DMS 273 (cell line): ENCODE data around the gene CGB2.
"Not testable (repeated sequence)": the region's sequence is repeated elsewhere in the genome, so short reads cannot be mapped to it uniquely, and the experiment has no call there.

Source experiments
- DNase-seq: peaks from one replicate; lab custom pipeline; 2025; ENCODE audit not compliant: unreplicated experiment; lab: John Stamatoyannopoulos, UW

Gene CGB2

DNA sequence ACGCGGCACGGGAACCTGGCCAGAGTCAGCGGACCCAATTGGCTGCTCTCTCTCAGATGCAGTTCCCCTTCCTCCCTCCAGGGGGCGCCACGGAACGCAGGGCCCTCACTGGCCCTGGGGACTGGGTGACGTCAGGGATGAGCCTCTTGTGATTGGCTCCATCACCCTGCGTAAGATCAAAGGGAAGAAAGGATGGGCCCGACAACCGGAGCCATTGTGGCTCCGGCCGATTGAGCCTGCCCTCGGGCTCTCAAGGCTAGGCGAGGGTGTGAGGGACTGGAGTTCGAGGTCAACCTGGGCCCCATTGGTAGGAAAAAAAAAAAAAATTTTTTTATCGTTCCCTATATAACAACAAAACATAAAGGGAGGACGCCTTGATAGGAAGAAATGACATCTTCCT is 5.1 kb downstream of the CGB2 start, which contains the start of gene CGB1:
TSS of gene CGB1 (minus strand) at position 81 of the 400 bp plus-strand sequence. CDS start 184 bp downstream, outside the sequence.
- peak; percentile 79 for DNase-seq

DNA sequence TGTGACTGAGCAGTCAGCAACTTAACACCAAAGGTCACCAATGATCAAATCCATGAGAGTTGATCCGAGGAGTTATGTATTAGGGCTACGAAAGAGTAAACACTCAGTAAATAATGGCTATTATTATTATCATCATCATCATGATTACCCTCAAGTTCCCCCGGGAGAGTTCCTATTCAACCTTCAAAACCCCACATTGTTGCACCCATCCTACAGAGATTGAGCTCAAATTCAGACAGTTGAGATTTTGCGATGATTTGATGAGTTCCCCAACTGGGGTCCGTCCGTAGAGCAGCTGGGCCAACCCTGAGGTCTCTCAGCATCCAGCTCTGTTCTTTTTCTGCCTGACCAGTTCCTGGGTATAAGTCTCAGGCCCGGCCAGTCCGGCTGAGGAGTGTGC is 6.4 kb downstream of the CGB2 start:
- DNase-seq = not testable (repeated sequence)

GRCh38 chr19:49038557-49039276 is 7.0 kb downstream of the CGB2 start:
- not testable (repeated sequence) for DNase-seq

DNA sequence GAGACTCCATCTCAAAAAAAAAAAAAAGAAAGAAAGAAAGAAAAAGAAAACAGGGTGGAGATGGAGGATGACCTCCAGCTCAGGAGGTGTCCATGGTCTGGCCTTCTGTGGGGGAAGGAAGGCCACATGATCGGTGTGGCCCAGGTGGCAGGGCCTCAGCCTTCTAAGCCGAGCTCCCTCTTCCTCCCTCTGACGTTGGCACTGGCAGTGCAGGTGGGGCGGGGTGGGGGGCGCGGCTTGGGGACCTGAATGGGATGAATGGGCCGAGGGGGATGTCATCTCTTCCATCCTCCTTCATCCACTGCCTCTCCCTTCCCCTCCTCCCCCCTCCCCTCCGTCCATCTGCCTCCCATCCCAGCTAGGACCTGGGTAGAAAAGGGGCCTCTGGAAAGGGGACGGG is 8.0 kb downstream of the CGB2 start:
- DNase-seq = not testable (repeated sequence)

- DNase-seq = no peak
Observed at GRCh38 chr19:49042177-49042576, 10.5 kb downstream of the CGB2 start.

DNA sequence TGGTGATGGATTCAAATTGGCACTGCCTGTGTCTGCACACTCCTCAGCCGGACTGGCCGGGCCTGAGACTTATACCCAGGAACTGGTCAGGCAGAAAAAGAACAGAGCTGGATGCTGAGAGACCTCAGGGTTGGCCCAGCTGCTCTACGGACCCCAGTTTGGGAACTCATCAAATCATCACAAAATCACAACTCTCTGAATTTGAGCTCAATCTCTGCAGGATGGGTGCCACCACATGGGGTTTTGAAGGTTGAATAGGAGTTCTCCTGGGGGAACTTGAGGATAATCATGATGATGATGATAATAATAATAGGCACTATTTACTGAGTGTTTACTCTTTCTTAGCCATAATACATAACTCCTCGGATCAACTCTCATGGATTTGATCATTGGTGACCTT is 11.0 kb downstream of the CGB2 start:
- not testable (repeated sequence) for DNase-seq

- not testable (repeated sequence) for DNase-seq
Observed at GRCh38 chr19:49043548-49043947, 11.9 kb downstream of the CGB2 start, which contains the start of gene CGB5. Gene CGB5 (plus strand): TSS chr19:49043848. CDS start chr19:49044210, 362 bp downstream.

DNA sequence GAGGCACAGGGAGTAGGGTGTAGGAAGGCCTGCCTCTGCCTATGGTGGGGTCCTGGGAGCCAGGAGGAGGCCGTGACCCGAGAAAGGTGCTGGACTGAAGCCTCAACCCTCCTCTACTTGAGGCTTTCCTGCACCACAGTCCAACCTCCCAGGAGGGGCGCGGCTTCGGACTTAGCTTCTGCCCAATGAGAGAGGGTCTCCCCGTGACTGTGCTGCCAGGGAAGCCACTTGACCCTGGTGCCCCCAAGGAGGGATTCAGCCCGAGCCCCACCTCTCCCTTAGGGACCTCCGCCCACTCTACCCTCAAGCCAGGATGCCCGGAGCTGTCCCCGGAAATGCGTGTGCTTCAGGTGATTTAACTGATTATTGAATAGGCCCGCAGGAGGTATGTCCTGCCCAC is 17.3 kb downstream of the CGB2 start, which contains the start of gene CGB8:
TSS of gene CGB8 (minus strand) at position 101 of the 400 bp plus-strand sequence. CDS start 372 bp downstream, outside the sequence.
- DNase-seq = not testable (repeated sequence)

DNA sequence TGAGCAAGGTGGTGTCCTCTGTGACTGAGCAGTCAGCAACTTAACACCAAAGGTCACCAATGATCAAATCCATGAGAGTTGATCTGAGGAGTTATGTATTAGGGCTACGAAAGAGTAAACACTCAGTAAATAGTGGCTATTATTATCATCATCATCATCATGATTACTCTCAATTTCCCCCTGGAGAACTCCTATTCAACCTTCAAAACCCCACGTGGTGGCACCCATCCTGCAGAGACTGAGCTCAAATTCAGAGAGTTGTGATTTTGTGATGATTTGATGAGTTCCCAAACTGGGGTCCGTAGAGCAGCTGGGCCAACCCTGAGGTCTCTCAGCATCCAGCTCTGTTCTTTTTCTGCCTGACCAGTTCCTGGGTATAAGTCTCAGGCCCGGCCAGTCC is 18.1 kb downstream of the CGB2 start:
- DNase-seq = not testable (repeated sequence)

DNA sequence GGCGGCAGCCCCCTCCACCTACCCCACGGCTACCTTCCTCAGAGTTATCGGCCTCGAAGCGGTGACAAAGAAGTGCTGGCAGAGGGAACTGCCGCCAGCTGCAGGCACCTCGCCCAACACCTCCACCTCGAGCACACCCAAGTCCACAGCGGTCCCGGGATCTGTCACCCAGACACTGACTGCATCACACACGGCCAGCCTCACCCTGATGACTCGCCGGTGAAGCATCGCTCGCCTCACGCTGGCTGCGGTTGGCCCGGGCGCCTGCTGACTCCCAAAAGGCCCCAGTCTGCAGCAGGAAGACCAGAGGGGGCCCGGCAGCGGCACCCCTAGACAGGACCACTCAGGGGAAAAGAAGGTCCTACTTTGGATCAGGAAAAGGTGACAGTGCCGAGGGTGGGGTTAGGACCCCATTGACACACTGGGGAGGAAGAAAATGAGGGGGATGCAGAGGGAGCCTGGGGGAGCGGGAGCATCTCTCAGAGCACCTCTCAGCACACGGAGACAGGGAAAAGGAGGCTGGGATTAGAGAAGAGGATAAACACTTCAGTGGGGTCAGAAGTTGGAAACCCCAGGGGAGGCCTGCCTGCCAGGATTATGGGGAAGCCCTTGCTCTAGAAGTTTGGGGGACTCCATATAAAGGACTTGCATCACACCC is 18.8 kb downstream of the CGB2 start:
- DNase-seq = not testable (repeated sequence)

GRCh38 chr19:49056101-49056901 is 24.6 kb downstream of the CGB2 start:
- peak; percentile 79 for DNase-seq

DNA sequence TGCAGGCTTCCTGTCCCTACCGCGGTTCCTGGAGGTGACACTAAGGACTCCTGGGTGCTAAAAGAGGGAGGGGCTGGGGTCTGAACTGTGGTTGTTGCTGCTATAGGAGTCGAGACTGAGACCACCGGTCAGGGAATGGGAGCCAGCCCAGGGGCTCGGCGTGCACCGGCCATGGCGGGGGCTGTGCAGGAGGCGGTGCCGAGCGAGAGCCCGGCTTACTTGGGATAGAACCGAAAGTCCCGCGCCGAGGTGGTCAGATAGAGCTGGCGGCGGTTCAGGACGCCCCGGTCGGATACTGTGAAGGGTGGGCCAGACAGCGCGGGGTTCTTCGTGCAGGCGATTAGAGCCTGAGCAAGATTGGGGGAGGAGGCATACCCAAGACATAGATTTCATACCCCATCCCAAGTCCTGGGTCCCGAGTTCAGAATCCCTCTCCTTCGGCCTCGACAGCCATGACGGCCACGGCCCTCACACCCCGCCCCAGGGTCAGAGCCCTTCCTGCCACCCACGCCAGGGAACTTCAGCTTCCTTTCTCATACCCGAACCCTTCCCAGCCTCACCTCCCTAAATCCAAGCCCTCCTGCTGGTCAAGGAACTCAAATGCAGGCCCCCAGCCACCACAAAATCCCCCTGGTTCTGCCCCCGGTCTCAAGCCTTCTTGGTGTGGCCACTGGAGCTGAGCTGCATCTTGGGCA is 25.4 kb downstream of the CGB2 start:
- DNase-seq = not testable (repeated sequence)

DNA sequence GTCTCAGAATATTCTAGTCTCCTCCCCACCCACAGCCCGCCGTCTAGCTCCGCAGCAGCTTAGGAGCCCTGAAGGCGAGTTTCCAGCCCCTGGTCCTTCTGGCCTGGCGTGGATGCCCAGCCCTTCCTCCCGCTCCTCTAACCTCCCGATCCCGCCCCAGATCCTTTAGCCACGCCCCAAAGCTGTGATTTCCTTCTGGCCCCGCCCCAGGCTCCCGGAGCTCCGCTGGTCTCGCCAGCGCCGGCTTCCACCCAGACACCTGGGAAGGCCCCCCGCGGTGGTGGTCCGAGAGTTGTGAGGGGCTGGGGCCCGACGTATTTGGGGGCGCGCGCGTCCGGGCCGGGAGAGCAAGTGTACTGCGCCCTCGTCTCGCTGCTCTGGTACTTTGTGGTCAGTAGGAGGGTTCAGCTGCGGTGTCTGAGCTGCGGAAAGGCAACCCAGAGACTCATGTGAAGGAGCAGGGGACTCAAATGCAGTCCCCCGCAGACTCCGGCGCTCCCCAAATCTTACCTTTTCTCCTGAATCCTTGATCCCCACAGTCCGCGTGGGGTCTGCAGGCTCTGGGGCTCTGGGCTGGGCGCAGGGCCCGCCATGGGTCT is 26.0 kb downstream of the CGB2 start, which contains the start of gene CGB7:
TSS of gene CGB7 (minus strand) at position 114 of the 599 bp plus-strand sequence. CDS start 2,374 bp downstream, outside the sequence.
- DNase-seq = peak; percentile 73

GRCh38 chr19:49058562-49058961 is 26.9 kb downstream of the CGB2 start:
- DNase-seq = peak; percentile 61

- no peak for DNase-seq
Observed at GRCh38 chr19:49059053-49059452, 27.4 kb downstream of the CGB2 start.

- DNase-seq = no peak
Observed at GRCh38 chr19:49061000-49061399, 29.3 kb downstream of the CGB2 start.

DNA sequence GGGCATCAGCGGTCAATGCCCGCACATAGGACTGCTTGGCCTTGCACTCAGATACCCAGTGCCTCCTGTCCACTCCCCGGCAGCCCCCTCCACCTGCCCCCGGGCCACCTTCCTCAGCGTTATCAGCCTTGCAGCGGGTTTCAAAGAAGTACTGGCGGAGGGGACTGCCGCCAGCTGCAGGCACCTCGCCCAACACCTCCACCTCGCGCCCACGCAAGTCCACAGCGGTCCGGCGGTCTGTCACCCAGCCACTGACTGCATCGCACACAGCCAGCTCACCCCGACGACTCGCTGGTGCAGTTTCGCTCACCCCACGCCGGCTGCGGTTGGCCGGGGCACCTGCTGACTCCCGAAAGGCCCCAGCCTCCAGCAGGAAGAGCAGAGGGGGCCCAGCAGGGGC is 29.8 kb downstream of the CGB2 start:
- no peak for DNase-seq

DNA sequence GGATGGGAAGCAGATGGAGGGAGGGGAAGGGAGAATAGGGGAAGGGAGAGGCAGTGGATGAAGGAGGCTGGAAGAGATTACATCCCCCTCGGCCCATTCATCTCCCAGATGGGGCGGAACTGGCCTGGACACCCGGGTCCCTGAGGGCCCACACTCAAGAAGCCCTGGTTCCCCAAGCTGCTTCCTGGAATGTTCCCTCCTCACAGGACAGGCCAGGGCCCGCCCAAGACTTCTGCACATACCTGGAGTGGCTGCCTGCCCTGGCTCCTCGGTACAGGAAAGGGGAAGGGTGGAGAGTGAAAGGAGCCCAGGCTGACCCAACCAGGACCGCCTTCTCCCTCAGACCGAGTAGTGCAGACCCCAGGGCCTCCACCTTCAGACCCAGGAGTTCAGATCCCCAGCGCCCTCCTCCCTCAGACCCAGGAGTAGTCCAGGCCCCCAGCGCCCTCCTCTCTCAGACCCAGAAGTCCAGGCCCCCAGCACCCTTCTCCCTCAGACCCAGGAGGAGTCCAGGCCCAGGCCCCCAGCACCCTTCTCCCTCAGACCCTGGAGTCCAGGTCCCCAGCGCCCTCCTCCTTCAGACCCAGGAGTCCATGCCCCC is 32.4 kb downstream of the CGB2 start:
- no peak for DNase-seq

DNA sequence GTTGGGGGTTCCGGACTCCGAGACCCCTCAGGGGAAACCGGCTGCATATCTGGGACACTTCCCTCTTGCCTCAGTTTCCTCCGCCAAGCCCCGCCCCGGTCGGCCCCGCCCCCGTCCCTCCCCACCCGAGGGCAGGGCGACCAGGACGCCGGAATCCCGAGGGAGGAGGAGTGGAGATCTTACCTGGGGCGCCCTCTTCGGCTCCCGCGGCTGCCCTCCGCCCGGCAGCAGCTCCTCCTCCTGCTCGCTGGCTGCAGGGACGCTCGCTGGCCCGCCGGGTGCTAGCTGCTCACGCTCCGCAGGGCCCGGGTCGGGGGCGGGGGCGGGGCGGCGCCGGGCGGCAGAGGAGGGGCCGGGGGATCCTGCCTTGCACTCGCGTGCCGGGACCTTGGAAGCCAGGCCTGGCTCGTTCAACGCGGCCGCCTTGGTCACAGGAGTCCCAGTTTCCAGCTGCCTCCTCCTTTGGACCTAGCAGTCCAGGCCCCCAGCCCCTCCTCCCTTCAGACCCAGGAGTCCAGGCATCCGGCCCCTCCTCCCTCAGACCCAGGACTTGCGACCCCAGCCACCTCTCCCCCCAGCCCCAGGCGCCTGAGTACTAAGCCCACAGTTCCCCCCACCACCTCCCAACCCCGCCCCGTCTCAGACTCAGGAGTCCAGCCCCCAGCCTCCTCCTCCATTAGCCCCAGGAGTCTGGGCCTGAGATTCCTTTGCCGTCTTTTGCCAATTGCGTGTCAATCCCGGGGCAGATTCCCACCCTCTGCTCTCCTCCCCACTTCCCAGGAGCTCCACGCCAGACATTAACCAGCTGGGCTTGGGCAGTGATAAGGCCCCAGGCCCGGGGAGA is 33.3 kb downstream of the CGB2 start, which contains the start of gene NTF4:
TSS of gene NTF4 (minus strand) at position 51 of the 844 bp plus-strand sequence. CDS start 2,821 bp downstream, outside the sequence.
- DNase-seq = peak; percentile 49
